ENCODE data around the gene RHOF. TPM values are rescaled to one million over a fixed set of nuclear protein-coding genes. Genes with fewer than 3 reads are reported as not detected.

The RHOF gene
- total RNA-seq, 1 donor from 2014 or later = 25.5 TPM

GRCh38 chr12:121773011-121773777, 20.3 kb downstream of the RHOF start:
- H3K4me3 Mint-ChIP-seq = no peak overlapping the region
- DNase-seq (ENCODE audit: low read depth, low spot score) = peak; percentile 59
- H3K36me3 Mint-ChIP-seq (ENCODE audit: low read depth) = no peaks in the 10 kb centered on the region
- peak; percentile 82 for TF ChIP-seq CTCF (conservative IDR thresholded peaks at IDR 0.05)
- H3K9me3 Mint-ChIP-seq = no peaks in the 10 kb centered on the region
- H3K27me3 Mint-ChIP-seq (ENCODE audit: low read depth) = no peaks in the 10 kb centered on the region
- H3K4me1 Mint-ChIP-seq = peaks cover 3% of the 10 kb centered on the region
- no peak overlapping the region for H3K27ac Mint-ChIP-seq (ENCODE audit: unreplicated experiment)

- no peak overlapping the region for H3K27ac Mint-ChIP-seq (ENCODE audit: unreplicated experiment)
- peaks cover 3% of the 10 kb centered on the region for H3K4me1 Mint-ChIP-seq
- H3K27me3 Mint-ChIP-seq (ENCODE audit: low read depth) = no peaks in the 10 kb centered on the region
- H3K9me3 Mint-ChIP-seq = no peaks in the 10 kb centered on the region
- no peak overlapping the region for H3K4me3 Mint-ChIP-seq
- DNase-seq (ENCODE audit: low read depth, low spot score) = no peak
- H3K36me3 Mint-ChIP-seq (ENCODE audit: low read depth) = no peaks in the 10 kb centered on the region
- TF ChIP-seq CTCF (conservative IDR thresholded peaks at IDR 0.05) = no peak
Observed at GRCh38 chr12:121770813-121771625, 22.5 kb downstream of the RHOF start.

GRCh38 chr12:121770388-121770787, 23.1 kb downstream of the RHOF start:
- H3K27ac Mint-ChIP-seq (ENCODE audit: unreplicated experiment) = no peak overlapping the region
- no peak for TF ChIP-seq CTCF (conservative IDR thresholded peaks at IDR 0.05)
- peaks cover 3% of the 10 kb centered on the region for H3K4me1 Mint-ChIP-seq
- no peaks in the 10 kb centered on the region for H3K27me3 Mint-ChIP-seq (ENCODE audit: low read depth)
- no peak overlapping the region for H3K4me3 Mint-ChIP-seq
- no peak for DNase-seq (ENCODE audit: low read depth, low spot score)
- H3K36me3 Mint-ChIP-seq (ENCODE audit: low read depth) = no peaks in the 10 kb centered on the region
- H3K9me3 Mint-ChIP-seq = no peaks in the 10 kb centered on the region

GRCh38 chr12:121769831-121770301, 23.6 kb downstream of the RHOF start:
- Mint-ChIP-seq H3K36me3 (ENCODE audit: low read depth) (no peaks in the 10 kb centered on the region), H3K27ac (ENCODE audit: unreplicated experiment) (no peak overlapping the region)
- TF ChIP-seq CTCF (conservative IDR thresholded peaks at IDR 0.05) = no peak

GRCh38 chr12:121769297-121769830, 24.1 kb downstream of the RHOF start:
- H3K9me3 Mint-ChIP-seq = no peaks in the 10 kb centered on the region
- H3K4me1 Mint-ChIP-seq = peaks cover 3% of the 10 kb centered on the region
- no peak overlapping the region for H3K27ac Mint-ChIP-seq (ENCODE audit: unreplicated experiment)
- TF ChIP-seq CTCF (conservative IDR thresholded peaks at IDR 0.05) = no peak
- no peak overlapping the region for H3K4me3 Mint-ChIP-seq
- DNase-seq (ENCODE audit: low read depth, low spot score) = no peak
- H3K27me3 Mint-ChIP-seq (ENCODE audit: low read depth) = no peaks in the 10 kb centered on the region
- H3K36me3 Mint-ChIP-seq (ENCODE audit: low read depth) = no peaks in the 10 kb centered on the region

More at GRCh38 chr12:121769831-121770301, 23.6 kb downstream of the RHOF start:
- no peak overlapping the region for H3K4me3 Mint-ChIP-seq
- peaks cover 3% of the 10 kb centered on the region for H3K4me1 Mint-ChIP-seq
- no peaks in the 10 kb centered on the region for H3K9me3 Mint-ChIP-seq
- DNase-seq (ENCODE audit: low read depth, low spot score) = no peak
- H3K27me3 Mint-ChIP-seq (ENCODE audit: low read depth) = no peaks in the 10 kb centered on the region
